Psoas muscle (tissue), 8 donors: ENCODE measurements around the gene CD247. TPM values are rescaled to one million over a fixed set of nuclear protein-coding genes. Genes with fewer than 3 reads are reported as not detected.

Experiments used
- ATAC-seq, 4 donors: fragments of 200-7000 bp; cut with Tn5 transposase; one replicate each; pipeline ENCODE4 v1.9.1; 2020; ENCODE audit warnings: moderate library complexity in 3 of 4, mild to moderate bottlenecking in 2 of 4
- DNase-seq, 2 donors: peaks; one replicate each; pipeline ENCODE4 v3.0.0-alpha.2; 2020
- H3K27ac ChIP-seq: fragments of 200-600 bp; one replicate; pipeline ENCODE4 v1.8.0; 2022
- H3K27me3 ChIP-seq, 3 donors: fragments of 200-600 bp in 1 of 3; one replicate each; pipeline versions ENCODE4 v1.6.1 to v1.8.0; 2013 to 2022; ENCODE audit warnings: low read length in 2 of 3, mild to moderate bottlenecking in 2 of 3, moderate library complexity in 1 of 3; ENCODE audit not compliant: insufficient read depth in 3 of 3
- H3K36me3 ChIP-seq, 2 donors: fragments of 200-600 bp in 1 of 2; one replicate each; pipeline versions ENCODE4 v1.6.1 to v1.8.0; 2013 to 2022; ENCODE audit warnings: low read depth in 1 of 2, mild to moderate bottlenecking in 1 of 2, moderate library complexity in 1 of 2; ENCODE audit not compliant: insufficient read depth in 1 of 2
- H3K4me1 ChIP-seq: fragments of 200-600 bp; one replicate; pipeline ENCODE4 v1.8.0; 2022
- H3K4me3 ChIP-seq: fragments of 200-600 bp; one replicate; pipeline ENCODE4 v1.8.0; 2022; ENCODE audit warnings: mild to moderate bottlenecking
- H3K9me3 ChIP-seq: fragments of 200-600 bp; one replicate; pipeline ENCODE4 v1.8.0; 2022
- CTCF ChIP-seq: fragments of 200-600 bp; IDR thresholded peaks from one replicate; pipeline ENCODE4 v1.8.0; 2022; ENCODE audit warnings: antibody characterized with exemption
- WGBS, 3 donors: extraction: QIAGEN DNeasy Blood & Tissue Kit; methylation state at CpG; one replicate each; pipeline versions ENCODE4 v1.1.6 to v1.1.7; 2013; 5-methylcytosine and 5-hydroxymethylcytosine counted together
- intact Hi-C, 2 donors: fragments of 100-400 bp; cut with DNase I; formaldehyde crosslinking; loops; one replicate each; pipeline versions ENCODE4 v1.11.0 to v1.14.2; 2022
- polyA plus RNA-seq, 3 donors: library from polyadenylated mRNA; stranded (reverse); fragments of 200-250 nt; gene quantifications; one replicate each; pipeline ENCODE4 v1.2.3, GENCODE V29; 2013
- total RNA-seq, 4 donors: library from RNA; stranded (reverse); fragmentation: NEBNext Ultra II Directional in 2 of 4; extraction: Animal tissue kit (Norgen Biotek cat#: 25700) in 2 of 4; gene quantifications; one replicate each; pipeline versions ENCODE4 v1.2.1 to v1.2.4, GENCODE V29; 2021 to 2023
- donor health status: healthy with polysubstance abuse.
- donor health status: DM: no; HTN: no; CAD: no; lungs with moderate emphysema.
- donor health status: Bipolar disorder and iron deficiency.
- donor health status: healthy.
- donor health status: DM: yes; HTN: yes; CAD: no.
- donor health status: DM: no; HTN: no; CAD: no.
- donor health status: DM: no; HTN: no; CAD: no.
- donor health status: DM: yes; HTN: yes; CAD: no.

Gene CD247
- total and polyA plus RNA-seq, 7 donors = 0.18 to 1.9 (median 0.65) TPM

- no peaks in the 10 kb centered on the region for H3K36me3 ChIP-seq
- no peak for TF ChIP-seq CTCF
- peaks cover 0 to 2% (median 0%) of the 10 kb centered on the region in 3 donors for H3K27me3 ChIP-seq
- ATAC-seq (no peak), DNase-seq (no peak)
- intact Hi-C loops = no loop called here
- H3K9me3 ChIP-seq = no peaks in the 10 kb centered on the region
- no peaks in the 10 kb centered on the region for H3K4me1 ChIP-seq
- no peak overlapping the region for H3K4me3 ChIP-seq
- WGBS, 3 donors = 76 to 79% (median 76%) methylated on average over 3 of the region's 3 CpGs
- H3K27ac ChIP-seq = no peak overlapping the region
Measured at GRCh38 chr1:167507719-167508118, 10.6 kb downstream of the CD247 start.

GRCh38 chr1:167504467-167504827, 13.9 kb downstream of the CD247 start:
- intact Hi-C loops = no loop called here
- H3K27me3 ChIP-seq = peaks cover 0 to 2% (median 0%) of the 10 kb centered on the region in 3 donors
- WGBS, 3 donors = 65 to 76% (median 69%) methylated on average over 3 of the region's 3 CpGs

GRCh38 chr1:167503626-167504466, 14.5 kb downstream of the CD247 start:
- no peaks in the 10 kb centered on the region for H3K9me3 ChIP-seq
- intact Hi-C loops = no loop called here
- H3K27ac ChIP-seq = no peak overlapping the region
- no peak for ATAC-seq
- TF ChIP-seq CTCF = no peak
- peaks cover 0 to 2% (median 0%) of the 10 kb centered on the region in 3 donors for H3K27me3 ChIP-seq
- H3K4me3 ChIP-seq = no peak overlapping the region
- 59 to 66% (median 60%) methylated on average over 14 of the region's 14 CpGs for WGBS, 3 donors
- DNase-seq = no peak
- no peaks in the 10 kb centered on the region for H3K4me1 ChIP-seq
- H3K36me3 ChIP-seq = no peaks in the 10 kb centered on the region

More at GRCh38 chr1:167504467-167504827, 13.9 kb downstream of the CD247 start:
- H3K36me3 ChIP-seq = no peaks in the 10 kb centered on the region
- DNase-seq (no peak), ATAC-seq (no peak)
- H3K4me3 ChIP-seq = no peak overlapping the region
- H3K9me3 ChIP-seq = no peaks in the 10 kb centered on the region
- TF ChIP-seq CTCF = no peak
- H3K27ac ChIP-seq = no peak overlapping the region
- H3K4me1 ChIP-seq = no peaks in the 10 kb centered on the region

GRCh38 chr1:167502719-167503462, 15.4 kb downstream of the CD247 start:
- 44 to 52% (median 51%) methylated on average over 4 of the region's 4 CpGs for WGBS, 3 donors
- no peak overlapping the region for H3K4me3 ChIP-seq
- intact Hi-C loops = no loop called here
- no peak for TF ChIP-seq CTCF
- no peak for ATAC-seq
- H3K27me3 ChIP-seq = peaks cover 0 to 2% (median 0%) of the 10 kb centered on the region in 3 donors
- H3K4me1 ChIP-seq = no peaks in the 10 kb centered on the region
- H3K9me3 ChIP-seq = no peaks in the 10 kb centered on the region
- no peaks in the 10 kb centered on the region for H3K36me3 ChIP-seq
- H3K27ac ChIP-seq = no peak overlapping the region
- no peak for DNase-seq
